Measurements from ENCODE around the gene ACP2. TPM values are rescaled to one million over a fixed set of nuclear protein-coding genes. Genes with fewer than 3 reads are reported as not detected.

Gene ACP2
- total RNA-seq, 1 donor from 2014 or later, result 31.6 TPM

GRCh38 chr11:47285969-47286770 is 37.6 kb upstream of the ACP2 start:
- Histone ChIP-seq H3K27ac (no peak overlapping the region), H3K36me3 (peaks cover 99% of the 10 kb centered on the region), H3K4me3 (no peak overlapping the region), H3K9me3 (no peaks in the 10 kb centered on the region), H3K4me1 (no peaks in the 10 kb centered on the region), H3K27me3 (no peaks in the 10 kb centered on the region)
- DNase-seq (no peak), ATAC-seq (no peak)
- no peak for TF ChIP-seq CTCF (IDR thresholded peaks at IDR 0.05)
- intact Hi-C loops (cut with DNase I), result no loop called here

DNA sequence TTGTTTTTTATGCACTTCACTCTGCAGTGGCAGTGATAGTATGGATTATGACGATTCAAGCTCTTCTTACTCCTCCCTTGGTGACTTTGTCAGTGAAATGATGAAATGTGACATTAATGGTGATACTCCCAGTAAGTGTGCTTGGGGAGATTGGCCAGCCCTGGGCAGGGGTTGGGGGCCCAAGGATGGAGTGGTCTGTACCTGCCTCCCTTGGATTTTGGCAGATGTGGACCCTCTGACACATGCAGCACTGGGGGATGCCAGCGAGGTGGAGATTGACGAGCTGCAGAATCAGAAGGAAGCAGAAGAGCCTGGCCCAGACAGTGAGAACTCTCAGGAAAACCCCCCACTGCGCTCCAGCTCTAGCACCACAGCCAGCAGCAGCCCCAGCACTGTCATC is 35.5 kb upstream of the ACP2 start:
- Histone ChIP-seq H3K27me3 (no peaks in the 10 kb centered on the region), H3K9me3 (no peaks in the 10 kb centered on the region), H3K4me1 (no peaks in the 10 kb centered on the region), H3K36me3 (peaks cover 99% of the 10 kb centered on the region), H3K4me3 (no peak overlapping the region), H3K27ac (no peak overlapping the region)
- ATAC-seq, result no peak
- no peak for TF ChIP-seq CTCF (IDR thresholded peaks at IDR 0.05)
- DNase-seq, result no peak
- intact Hi-C loops (cut with DNase I), result no loop called here

DNA sequence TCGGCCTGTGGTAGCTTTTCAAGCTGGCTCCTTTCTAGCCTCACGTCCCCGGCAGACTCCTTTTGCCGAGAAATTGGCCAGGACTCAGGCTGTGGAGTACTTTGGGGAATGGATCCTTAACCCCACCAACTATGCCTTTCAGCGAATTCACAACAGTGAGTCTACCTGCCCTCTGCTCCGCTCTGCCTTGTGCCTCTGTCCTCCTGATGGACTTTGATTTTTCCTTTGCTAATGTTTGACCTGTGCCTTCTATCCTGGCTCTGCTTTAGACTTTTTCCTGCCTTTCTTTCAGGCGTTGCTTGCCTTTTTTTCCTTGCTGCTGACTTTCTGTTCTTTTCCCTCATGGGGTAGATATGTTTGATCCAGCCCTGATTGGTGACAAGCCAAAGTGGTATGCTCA is 33.8 kb upstream of the ACP2 start:
- TF ChIP-seq CTCF (IDR thresholded peaks at IDR 0.05), result no peak
- no peak for DNase-seq

GRCh38 chr11:47280860-47281259 is 32.2 kb upstream of the ACP2 start:
- Histone ChIP-seq H3K36me3 (peaks cover 100% of the 10 kb centered on the region), H3K4me1 (no peaks in the 10 kb centered on the region), H3K27me3 (no peaks in the 10 kb centered on the region), H3K9me3 (no peaks in the 10 kb centered on the region), H3K4me3 (no peak overlapping the region), H3K27ac (no peak overlapping the region)
- ATAC-seq (no peak), DNase-seq (no peak)
- intact Hi-C loops (cut with DNase I), result no loop called here
- TF ChIP-seq CTCF (IDR thresholded peaks at IDR 0.05), result no peak

More for the DNA sequence above, 33.8 kb upstream of the ACP2 start:
- intact Hi-C loops (cut with DNase I), result no loop called here
- Histone ChIP-seq H3K27me3 (no peaks in the 10 kb centered on the region), H3K4me3 (no peak overlapping the region), H3K4me1 (no peaks in the 10 kb centered on the region), H3K36me3 (peaks cover 99% of the 10 kb centered on the region), H3K9me3 (no peaks in the 10 kb centered on the region), H3K27ac (no peak overlapping the region)
- no peak for ATAC-seq

GRCh38 chr11:47280099-47280498 is 31.5 kb upstream of the ACP2 start:
- Histone ChIP-seq H3K36me3 (peaks cover 100% of the 10 kb centered on the region), H3K27me3 (no peaks in the 10 kb centered on the region), H3K9me3 (no peaks in the 10 kb centered on the region), H3K4me3 (no peak overlapping the region), H3K27ac (no peak overlapping the region), H3K4me1 (no peaks in the 10 kb centered on the region)
- no peak for TF ChIP-seq CTCF (IDR thresholded peaks at IDR 0.05)
- no peak for ATAC-seq
- no peak for DNase-seq
- intact Hi-C loops (cut with DNase I), result no loop called here

All from upper lobe of right lung (tissue), 1 donor.